HepG2 (cell line): ENCODE data around the gene MPST. TPM values are rescaled to one million over a fixed set of nuclear protein-coding genes. Genes with fewer than 3 reads are reported as not detected.

Source experiments
- AKAP8 ChIP-seq: sonication (generic); formaldehyde crosslinking; IDR thresholded peaks from 2 replicates; pipeline ENCODE4 v1.5.1; 2020; ENCODE audit warnings: mild to moderate bottlenecking, missing genetic modification reagents
- ARID5B ChIP-seq: IDR thresholded peaks from 2 replicates; pipeline ENCODE4 v1.4.0; 2020; ENCODE audit warnings: mild to moderate bottlenecking, missing genetic modification reagents
- ELF3 ChIP-seq: IDR thresholded peaks from 2 replicates; pipeline ENCODE4 v1.6.1; 2016; ENCODE audit warnings: missing genetic modification reagents, missing compliant biosample characterization
- ETV6 ChIP-seq: sonication (generic); formaldehyde crosslinking; conservative IDR thresholded peaks from 2 replicates; pipeline ENCODE4 v1.4.0; 2020; ENCODE audit warnings: missing genetic modification reagents
- FOXO1 ChIP-seq: sonication (generic); formaldehyde crosslinking; IDR thresholded peaks from 2 replicates; pipeline ENCODE4 v1.4.0; 2020; ENCODE audit warnings: missing genetic modification reagents
- HNF1A ChIP-seq, 2 experiments: sonication (generic) in 1 of 2; formaldehyde crosslinking in 1 of 2; IDR thresholded peaks; 2 replicates each; pipeline versions ENCODE4 v1.4.0 to v1.6.1; 2016 to 2020; ENCODE audit warnings: borderline replicate concordance in 1 of 2, low read depth in 1 of 2, mild to moderate bottlenecking in 1 of 2, missing genetic modification reagents in 1 of 2
- LCORL ChIP-seq, 2 experiments: fragments of 450-650 bp in 1 of 2; sonication (generic) in 1 of 2; formaldehyde crosslinking in 1 of 2; IDR thresholded peaks; 2 replicates each; pipeline versions ENCODE4 v1.5.0 to v1.6.1; 2017 to 2020; ENCODE audit warnings: antibody characterized with exemption in 1 of 2, missing genetic modification reagents in 1 of 2
- SNAI1 ChIP-seq: sonication (generic); formaldehyde crosslinking; IDR thresholded peaks from 2 replicates; pipeline ENCODE4 v1.5.0; 2020; ENCODE audit warnings: mild to moderate bottlenecking, missing genetic modification reagents, borderline replicate concordance
- THAP9 ChIP-seq: sonication (generic); formaldehyde crosslinking; IDR thresholded peaks from 2 replicates; pipeline ENCODE4; 2020; ENCODE audit warnings: missing genetic modification reagents, mild to moderate bottlenecking, borderline replicate concordance
- ZHX1 ChIP-seq: sonication (generic); formaldehyde crosslinking; IDR thresholded peaks from 2 replicates; pipeline ENCODE4 v1.8.1; 2022; ENCODE audit warnings: low read depth, mild to moderate bottlenecking, missing genetic modification reagents
- ZNF770 ChIP-seq: sonication (generic); formaldehyde crosslinking; IDR thresholded peaks from 2 replicates; pipeline ENCODE4 v1.5.0; 2020; ENCODE audit warnings: mild to moderate bottlenecking, missing genetic modification reagents
- polyA plus RNA-seq, 8 experiments: library from polyadenylated mRNA; depleted of rRNA in 3 of 8; stranded (reverse) in 7 of 8; unstranded in 1 of 8; fragments of >200 nt; fragmentation: Illumina TruSeq in 4 of 8; extraction: Trizol in 4 of 8; gene quantifications; 2 replicates each; pipeline versions ENCODE4 v1.2.1 to v1.2.3, GENCODE V29; 2011 to 2016; ENCODE audit warnings: low read depth in 4 of 8, missing spikeins in 1 of 8, mixed read lengths in 1 of 8; ENCODE audit not compliant: insufficient read depth in 1 of 8
- total RNA-seq, 5 experiments: library from RNA; depleted of rRNA; stranded (reverse); fragments of >200 nt; fragmentation: Illumina TruSeq; extraction: Trizol; gene quantifications; 2 replicates each; pipeline ENCODE4 v1.2.3, GENCODE V29; 2016; ENCODE audit warnings: low read depth in 1 of 5

MPST gene
- total and polyA plus RNA-seq, 2 of the 13 experiments (the other 11 are each of a cell fraction or from before 2014, with no cell fraction given) = 133 to 141 TPM

GRCh38 chr22:37023743-37024338 lies 4.3 kb downstream of the MPST start (continued):
- TF ChIP-seq HNF1A (IDR thresholded peaks at IDR 0.05; ENCODE audit: low read depth) (peak; percentile 27; the same call in 1 of the 2 replicates), HNF1A (CRISPR knock-in tag; IDR thresholded peaks at IDR 0.05; ENCODE audit: borderline replicate concordance) (0 out of 2 replicates have a peak, but pooled peaks have one; percentile 39), SNAI1 (CRISPR knock-in tag) (no peak), ETV6 (CRISPR knock-in tag) (no peak), AKAP8 (peak; percentile 91), THAP9 (CRISPR knock-in tag) (no peak), FOXO1 (CRISPR knock-in tag) (peak; percentile 77), ZNF770 (CRISPR knock-in tag) (peak; percentile 46; the same call in 1 of the 2 replicates), ELF3 (CRISPR knock-in tag) (peak; percentile 46; the same call in 1 of the 2 replicates), LCORL (IDR thresholded peaks at IDR 0.05) (no peak), LCORL (CRISPR knock-in tag; IDR thresholded peaks at IDR 0.05) (peak; percentile 91), ZHX1 (CRISPR knock-in tag) (peak; percentile 90), ARID5B (peak; percentile 87)
